HepG2 (cell line): ENCODE results near the gene ACRBP. TPM values are rescaled to one million over a fixed set of nuclear protein-coding genes. Genes with fewer than 3 reads are reported as not detected.
A peak's percentile ranks its signal among the peaks of the same experiment; 100 is the strongest.

Source experiments
- ATAC-seq: fragments of 200-7000 bp; cut with Tn5 transposase; 3 replicates; pipeline ENCODE4 v1.9.1; 2020; ENCODE audit warnings: mild to moderate bottlenecking, moderate library complexity
- BruUV-seq: library from RNA; stranded (reverse); fragments of 400-500 nt; replicated peaks from 2 replicates; lab custom pipeline; 2021; lab: Mats Ljungman, UMichigan
- CTCF ChIA-PET: fragments of 300-600 bp; formaldehyde crosslinking; extraction: SDS; loops from one replicate; lab custom pipeline; 2021; ENCODE audit warnings: low total read pairs, inconsistent platforms, low intra/inter-chr PET ratio; lab: Yijun Ruan, JAX
- POLR2A ChIA-PET: fragments of 350-600 bp; sonication (Branson Sonifier 250); formaldehyde crosslinking; loops from one replicate; lab custom pipeline; 2020; ENCODE audit warnings: antibody characterized with exemption, inconsistent platforms; lab: Yijun Ruan, JAX
- DNase-seq: peaks from one replicate; pipeline ENCODE4 v3.0.0-alpha.2; 2015; ENCODE audit warnings: low spot score
- FAIRE-seq: peaks from 3 replicates; lab custom pipeline; 2011; peaks lifted over from hg19 to GRCh38; lab: Jason Lieb, UNC
- H2AFZ ChIP-seq: one replicate; pipeline ENCODE4 v1.6.1; 2011; ENCODE audit warnings: low read length, inconsistent platforms
- H3K27ac ChIP-seq: fragments of 300-600 bp; 3 replicates; pipeline ENCODE4 v1.8.0; 2011; ENCODE audit warnings: mixed run types, mild to moderate bottlenecking, mixed read lengths, low read length, inconsistent platforms; ENCODE audit not compliant: insufficient read depth; ENCODE audit errors: extremely low read length
- H3K27me3 ChIP-seq, 2 experiments: fragments of 200-600 bp in 1 of 2; 2 replicates in 1 of 2; 3 replicates in 1 of 2; pipeline versions ENCODE4 v1.6.0 to v1.8.0; 2011; ENCODE audit warnings: low read length in 2 of 2, mild to moderate bottlenecking in 2 of 2, moderate library complexity in 2 of 2, inconsistent platforms in 1 of 2; ENCODE audit not compliant: insufficient read depth in 2 of 2, control insufficient read depth in 1 of 2
- H3K36me3 ChIP-seq, 2 experiments: fragments of 200-600 bp in 1 of 2; replicated peaks in 1 of 2; 2 replicates in 1 of 2; 3 replicates in 1 of 2; pipeline versions ENCODE4 v1.5.1 to v1.8.0; 2011; ENCODE audit warnings: low read length in 2 of 2, inconsistent platforms in 1 of 2; ENCODE audit not compliant: insufficient read depth in 2 of 2, control insufficient read depth in 1 of 2
- H3K4me1 ChIP-seq: 2 replicates; pipeline ENCODE4 v1.5.1; 2012; ENCODE audit warnings: low read length, inconsistent platforms; ENCODE audit not compliant: insufficient read depth
- H3K4me2 ChIP-seq: 2 replicates; pipeline ENCODE4 v1.6.0; 2011; ENCODE audit warnings: low read depth, low read length, inconsistent platforms
- H3K4me3 ChIP-seq, 3 experiments: fragments of 200-600 bp in 1 of 3; sonication (generic), shearing (Covaris generic) in 1 of 3; replicated peaks in 1 of 3; 2 replicates each; pipeline ENCODE4 v1.5.1; 2011 to 2016; ENCODE audit warnings: low read length in 3 of 3, inconsistent platforms in 2 of 3, low read depth in 2 of 3, mild to moderate bottlenecking in 2 of 3, control low read depth in 1 of 3, mixed read lengths in 1 of 3; ENCODE audit not compliant: insufficient read depth in 1 of 3
- H3K79me2 ChIP-seq: one replicate; pipeline ENCODE4 v1.6.1; 2011; ENCODE audit warnings: low read length, inconsistent platforms; ENCODE audit not compliant: insufficient read depth
- H3K9ac ChIP-seq: 2 replicates; pipeline ENCODE4 v1.6.0; 2011; ENCODE audit warnings: mild to moderate bottlenecking, low read depth, low read length, inconsistent platforms; ENCODE audit not compliant: insufficient read depth
- H3K9me3 ChIP-seq: 2 replicates; pipeline ENCODE4 v1.5.1; 2012; ENCODE audit warnings: mild to moderate bottlenecking, low read length
- H4K20me1 ChIP-seq: 2 replicates; pipeline ENCODE4 v1.6.0; 2011; ENCODE audit warnings: inconsistent platforms, mild to moderate bottlenecking, low read length, moderate library complexity; ENCODE audit not compliant: insufficient read depth
- ARNTL ChIP-seq: sonication (generic); formaldehyde crosslinking; IDR thresholded peaks from 2 replicates; pipeline ENCODE4 v1.4.0; 2020; ENCODE audit warnings: mild to moderate bottlenecking, missing genetic modification reagents
- BORCS8-MEF2B ChIP-seq: sonication (generic); formaldehyde crosslinking; IDR thresholded peaks from 2 replicates; pipeline ENCODE4 v1.8.0; 2022; ENCODE audit warnings: mild to moderate bottlenecking, missing genetic modification reagents
- CREB1 ChIP-seq, 2 experiments: fragments of 450-650 bp in 1 of 2; IDR thresholded peaks; 2 replicates each; pipeline ENCODE4 v1.6.1; 2016 to 2017; ENCODE audit warnings: control low read depth in 1 of 2, mild to moderate bottlenecking in 1 of 2, missing compliant biosample characterization in 1 of 2, missing genetic modification characterization in 1 of 2
- ELF3 ChIP-seq: IDR thresholded peaks from 2 replicates; pipeline ENCODE4 v1.6.1; 2016; ENCODE audit warnings: missing genetic modification reagents, missing compliant biosample characterization
- GABPA ChIP-seq, 2 experiments: IDR thresholded peaks; 2 replicates each; pipeline ENCODE4 v1.6.1; 2011 to 2016; ENCODE audit warnings: low read depth in 2 of 2, low read length in 1 of 2, missing biosample characterization in 1 of 2, missing genetic modification characterization in 1 of 2
- GLI4 ChIP-seq: sonication (generic); formaldehyde crosslinking; IDR thresholded peaks from 2 replicates; pipeline ENCODE4 v1.5.1; 2020; ENCODE audit warnings: missing genetic modification reagents, mild to moderate bottlenecking, moderate library complexity, borderline replicate concordance
- HOXA3 ChIP-seq: sonication (generic); formaldehyde crosslinking; IDR thresholded peaks from 2 replicates; pipeline ENCODE4 v1.5.0; 2020; ENCODE audit warnings: missing genetic modification reagents
- NCOR1 ChIP-seq: fragments of 200-600 bp; sonication (generic); IDR thresholded peaks from 2 replicates; pipeline ENCODE4 v1.7.0; 2017; ENCODE audit warnings: antibody characterized with exemption, low read length, borderline replicate concordance
- PHF20 ChIP-seq: sonication (generic); formaldehyde crosslinking; IDR thresholded peaks from 2 replicates; pipeline ENCODE4 v1.5.0; 2020; ENCODE audit warnings: mild to moderate bottlenecking, missing genetic modification reagents
- PHF21A ChIP-seq: sonication (generic); formaldehyde crosslinking; IDR thresholded peaks from 2 replicates; pipeline ENCODE4 v1.5.0; 2020; ENCODE audit warnings: mild to moderate bottlenecking, missing genetic modification reagents
- SNAI1 ChIP-seq: sonication (generic); formaldehyde crosslinking; IDR thresholded peaks from 2 replicates; pipeline ENCODE4 v1.5.0; 2020; ENCODE audit warnings: mild to moderate bottlenecking, missing genetic modification reagents, borderline replicate concordance
- ZNF12 ChIP-seq: sonication (generic); formaldehyde crosslinking; IDR thresholded peaks from 2 replicates; pipeline ENCODE4 v1.5.0; 2020; ENCODE audit warnings: missing genetic modification reagents
- ZNF335 ChIP-seq: sonication (generic); formaldehyde crosslinking; IDR thresholded peaks from 2 replicates; pipeline ENCODE4 v1.4.0; 2020; ENCODE audit warnings: missing genetic modification reagents
- ZNF543 ChIP-seq: sonication (generic); formaldehyde crosslinking; IDR thresholded peaks from 2 replicates; pipeline ENCODE4 v1.4.0; 2020; ENCODE audit warnings: mild to moderate bottlenecking, missing genetic modification reagents
- ZNF607 ChIP-seq: sonication (generic); formaldehyde crosslinking; IDR thresholded peaks from 2 replicates; pipeline ENCODE4 v1.5.1; 2020; ENCODE audit warnings: missing genetic modification reagents, mild to moderate bottlenecking, borderline replicate concordance
- ZNF761 ChIP-seq: sonication (generic); formaldehyde crosslinking; conservative IDR thresholded peaks from 2 replicates; pipeline ENCODE4 v1.4.0; 2020; ENCODE audit warnings: mild to moderate bottlenecking, missing genetic modification reagents
- ZNF883 ChIP-seq: sonication (generic); formaldehyde crosslinking; IDR thresholded peaks from 2 replicates; pipeline ENCODE4 v1.5.1; 2020; ENCODE audit warnings: mild to moderate bottlenecking, missing genetic modification reagents; ENCODE audit errors: not compliant biosample characterization
- WGBS: methylation state at CpG from one replicate; pipeline ENCODE4 v1.1.6; 2017; ENCODE audit warnings: low lambda C conversion rate; 5-methylcytosine and 5-hydroxymethylcytosine counted together
- in situ Hi-C: cut with HindIII; loops from 2 replicates; pipeline ENCODE4 v1.10.0; 2017; ENCODE audit warnings: low pct_unique_long_range_greater_than_20kb; ENCODE audit not compliant: extremely low pct_ligation_motif_present
- intact Hi-C: fragments of 100-400 bp; cut with micrococcal nuclease; formaldehyde crosslinking; loops from one replicate; pipeline ENCODE4 v1.10.0; 2022; ENCODE audit not compliant: unreplicated experiment
- polyA plus RNA-seq, 8 experiments: library from polyadenylated mRNA; depleted of rRNA in 3 of 8; stranded (reverse) in 7 of 8; unstranded in 1 of 8; fragments of >200 nt; fragmentation: Illumina TruSeq in 4 of 8; extraction: Trizol in 4 of 8; gene quantifications; 2 replicates each; pipeline versions ENCODE4 v1.2.1 to v1.2.3, GENCODE V29; 2011 to 2016; ENCODE audit warnings: low read depth in 4 of 8, missing spikeins in 1 of 8, mixed read lengths in 1 of 8; ENCODE audit not compliant: insufficient read depth in 1 of 8
- total RNA-seq, 5 experiments: library from RNA; depleted of rRNA; stranded (reverse); fragments of >200 nt; fragmentation: Illumina TruSeq; extraction: Trizol; gene quantifications; 2 replicates each; pipeline ENCODE4 v1.2.3, GENCODE V29; 2016; ENCODE audit warnings: low read depth in 1 of 5
- TF ChIP-seq, protein P1 (sequence below): sonication (generic); formaldehyde crosslinking; IDR thresholded peaks from 2 replicates; pipeline ENCODE4 v1.4.0; 2020; ENCODE audit warnings: missing genetic modification reagents, borderline replicate concordance
- TF ChIP-seq, protein P2 (sequence below): conservative IDR thresholded peaks from 2 replicates; pipeline ENCODE4 v1.6.1; 2018; ENCODE audit warnings: missing genetic modification reagents
- TF ChIP-seq, protein P3 (sequence below): fragments of 450-650 bp; IDR thresholded peaks from 2 replicates; pipeline ENCODE4 v1.6.1; 2016

Gene ACRBP
- total and polyA plus RNA-seq, 2 of the 13 experiments (the other 11 are each of a cell fraction or from before 2014, with no cell fraction given), result 0.46 TPM; not detected in 1

DNA sequence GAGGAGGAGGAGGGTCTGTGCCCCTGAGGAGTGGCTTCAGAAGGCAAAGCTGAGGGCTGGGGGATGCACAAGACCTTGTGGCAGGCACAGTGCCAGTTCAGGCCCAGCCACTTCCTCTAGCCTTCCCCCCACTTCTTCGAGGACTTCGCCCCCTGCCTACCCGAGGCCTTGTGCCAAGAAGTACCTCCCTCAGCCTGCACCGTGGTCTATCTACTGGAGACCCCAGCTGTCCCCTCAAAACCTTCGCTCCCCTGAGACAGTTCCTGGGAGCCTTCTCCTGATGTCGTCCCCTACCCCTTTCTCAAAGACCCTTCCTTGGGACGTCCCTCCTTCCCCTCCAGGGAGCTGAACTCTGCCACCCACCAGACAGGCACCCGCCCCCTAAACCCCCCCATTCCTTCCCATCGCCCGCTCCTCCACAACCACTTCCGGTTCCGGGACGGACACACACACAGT is 41.3 kb upstream of the ACRBP start:
- Histone ChIP-seq H3K79me2 (peaks cover 53% of the 10 kb centered on the region), H3K27ac (peak overlapping the region; percentile 98), H3K4me3 (peak overlapping the region; percentile 88 to 99 (median 89)), H4K20me1 (peaks cover 8% of the 10 kb centered on the region), H3K4me2 (peak overlapping the region; percentile 95), H2AFZ (no peak overlapping the region), H3K4me1 (peaks cover 53% of the 10 kb centered on the region), H3K9me3 (no peaks in the 10 kb centered on the region), H3K9ac (peak overlapping the region; percentile 98), H3K27me3 (no peaks in the 10 kb centered on the region; a peak in 2 of 5 replicates), H3K36me3 (peaks cover 0 to 3% of the 10 kb centered on the region in 2 experiments; a peak in 2 of 5 replicates)
- DNase-seq (no peak), ATAC-seq (peak; percentile 10), FAIRE-seq (peak; percentile 62)
- intact Hi-C loops (loop anchor here (2.0 to 5.0 kb wide), 4 partner anchors 36 to 131 kb away; partner anchors contain the start of genes COPS7A, IFFO1 and MLF2), in situ Hi-C loops (no loop called here)
- ChIA-PET POLR2A (interaction anchor here (0.6 to 2.1 kb wide), 31 partner anchors 10 to 378 kb away, joined by 3 to 111 read pairs (median 5); partner anchors contain the start of genes C12orf57, CDCA3, COPS7A and GAPDH), CTCF (no interaction called here)
- 0% methylated on average over 10 of the region's 13 CpGs for WGBS
- BruUV-seq, result no TSS peak
- TF ChIP-seq, protein P1, sequence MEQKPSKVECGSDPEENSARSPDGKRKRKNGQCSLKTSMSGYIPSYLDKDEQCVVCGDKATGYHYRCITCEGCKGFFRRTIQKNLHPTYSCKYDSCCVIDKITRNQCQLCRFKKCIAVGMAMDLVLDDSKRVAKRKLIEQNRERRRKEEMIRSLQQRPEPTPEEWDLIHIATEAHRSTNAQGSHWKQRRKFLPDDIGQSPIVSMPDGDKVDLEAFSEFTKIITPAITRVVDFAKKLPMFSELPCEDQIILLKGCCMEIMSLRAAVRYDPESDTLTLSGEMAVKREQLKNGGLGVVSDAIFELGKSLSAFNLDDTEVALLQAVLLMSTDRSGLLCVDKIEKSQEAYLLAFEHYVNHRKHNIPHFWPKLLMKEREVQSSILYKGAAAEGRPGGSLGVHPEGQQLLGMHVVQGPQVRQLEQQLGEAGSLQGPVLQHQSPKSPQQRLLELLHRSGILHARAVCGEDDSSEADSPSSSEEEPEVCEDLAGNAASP (CRISPR knock-in tag), result no peak
- TF ChIP-seq, protein P2, sequence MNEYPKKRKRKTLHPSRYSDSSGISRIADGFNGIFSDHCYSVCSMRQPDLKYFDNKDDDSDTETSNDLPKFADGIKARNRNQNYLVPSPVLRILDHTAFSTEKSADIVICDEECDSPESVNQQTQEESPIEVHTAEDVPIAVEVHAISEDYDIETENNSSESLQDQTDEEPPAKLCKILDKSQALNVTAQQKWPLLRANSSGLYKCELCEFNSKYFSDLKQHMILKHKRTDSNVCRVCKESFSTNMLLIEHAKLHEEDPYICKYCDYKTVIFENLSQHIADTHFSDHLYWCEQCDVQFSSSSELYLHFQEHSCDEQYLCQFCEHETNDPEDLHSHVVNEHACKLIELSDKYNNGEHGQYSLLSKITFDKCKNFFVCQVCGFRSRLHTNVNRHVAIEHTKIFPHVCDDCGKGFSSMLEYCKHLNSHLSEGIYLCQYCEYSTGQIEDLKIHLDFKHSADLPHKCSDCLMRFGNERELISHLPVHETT, result no peak
- peak; percentile 47; the same call in 1 of the 2 replicates for TF ChIP-seq HOXA3 (CRISPR knock-in tag)
- 0 out of 2 replicates have a peak, but pooled peaks have one; percentile 33 for TF ChIP-seq SNAI1 (CRISPR knock-in tag)
- TF ChIP-seq GABPA (IDR thresholded peaks at IDR 0.05; ENCODE audit: low read depth, low read length), result peak; percentile 71
- TF ChIP-seq GABPA (CRISPR knock-in tag; IDR thresholded peaks at IDR 0.05; ENCODE audit: low read depth), result peak; percentile 87
- 0 out of 2 replicates have a peak, but pooled peaks have one; percentile 29 for TF ChIP-seq CREB1 (IDR thresholded peaks at IDR 0.05)
- no peak for TF ChIP-seq CREB1 (CRISPR knock-in tag; IDR thresholded peaks at IDR 0.05)
- TF ChIP-seq GLI4, result 0 out of 2 replicates have a peak, but pooled peaks have one; percentile 24
- TF ChIP-seq PHF21A (CRISPR knock-in tag), result no peak
- peak; percentile 5; the same call in 1 of the 2 replicates for TF ChIP-seq ZNF12
- TF ChIP-seq PHF20, result peak; percentile 62; the same call in 1 of the 2 replicates
- peak; percentile 29 for TF ChIP-seq ARNTL (CRISPR knock-in tag)
- TF ChIP-seq ZNF761 (CRISPR knock-in tag), result 0 out of 2 replicates have a peak, but pooled peaks have one; percentile 24
- 0 out of 2 replicates have a peak, but pooled peaks have one; percentile 13 for TF ChIP-seq NCOR1
- TF ChIP-seq, protein P3, sequence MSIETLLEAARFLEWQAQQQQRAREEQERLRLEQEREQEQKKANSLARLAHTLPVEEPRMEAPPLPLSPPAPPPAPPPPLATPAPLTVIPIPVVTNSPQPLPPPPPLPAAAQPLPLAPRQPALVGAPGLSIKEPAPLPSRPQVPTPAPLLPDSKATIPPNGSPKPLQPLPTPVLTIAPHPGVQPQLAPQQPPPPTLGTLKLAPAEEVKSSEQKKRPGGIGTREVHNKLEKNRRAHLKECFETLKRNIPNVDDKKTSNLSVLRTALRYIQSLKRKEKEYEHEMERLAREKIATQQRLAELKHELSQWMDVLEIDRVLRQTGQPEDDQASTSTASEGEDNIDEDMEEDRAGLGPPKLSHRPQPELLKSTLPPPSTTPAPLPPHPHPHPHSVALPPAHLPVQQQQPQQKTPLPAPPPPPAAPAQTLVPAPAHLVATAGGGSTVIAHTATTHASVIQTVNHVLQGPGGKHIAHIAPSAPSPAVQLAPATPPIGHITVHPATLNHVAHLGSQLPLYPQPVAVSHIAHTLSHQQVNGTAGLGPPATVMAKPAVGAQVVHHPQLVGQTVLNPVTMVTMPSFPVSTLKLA, result 0 out of 2 replicates have a peak, but pooled peaks have one; percentile 5
- TF ChIP-seq ZNF607 (CRISPR knock-in tag), result peak; percentile 20; the same call in 1 of the 2 replicates
- peak; percentile 15; the same call in 1 of the 2 replicates for TF ChIP-seq ELF3 (CRISPR knock-in tag)
- peak; percentile 31 for TF ChIP-seq ZNF883 (CRISPR knock-in tag)
- TF ChIP-seq BORCS8-MEF2B, result 0 out of 2 replicates have a peak, but pooled peaks have one; percentile 12
- no peak for TF ChIP-seq ZNF543 (CRISPR knock-in tag)
- no peak for TF ChIP-seq ZNF335 (CRISPR knock-in tag)
